Hair follicular keratinocyte (primary cell): ENCODE results near the gene GPR63. TPM values are rescaled to one million over a fixed set of nuclear protein-coding genes. Genes with fewer than 3 reads are reported as not detected.

Experiments
- total RNA-seq: library from RNA; depleted of rRNA; stranded (reverse); fragments of >200 nt; gene quantifications from 2 replicates; pipeline ENCODE4 v1.2.3, GENCODE V29; 2015

Gene GPR63, protein sequence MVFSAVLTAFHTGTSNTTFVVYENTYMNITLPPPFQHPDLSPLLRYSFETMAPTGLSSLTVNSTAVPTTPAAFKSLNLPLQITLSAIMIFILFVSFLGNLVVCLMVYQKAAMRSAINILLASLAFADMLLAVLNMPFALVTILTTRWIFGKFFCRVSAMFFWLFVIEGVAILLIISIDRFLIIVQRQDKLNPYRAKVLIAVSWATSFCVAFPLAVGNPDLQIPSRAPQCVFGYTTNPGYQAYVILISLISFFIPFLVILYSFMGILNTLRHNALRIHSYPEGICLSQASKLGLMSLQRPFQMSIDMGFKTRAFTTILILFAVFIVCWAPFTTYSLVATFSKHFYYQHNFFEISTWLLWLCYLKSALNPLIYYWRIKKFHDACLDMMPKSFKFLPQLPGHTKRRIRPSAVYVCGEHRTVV
- 1.4 and 1.7 TPM in 2 replicates for total RNA-seq

GRCh38 chr6:96837081-96837971, at the start of gene GPR63:
GPR63 (minus strand) TSS chr6:96837477; CDS start chr6:96799731, 37,746 bp downstream.

Other genes with a start within 250 kb of the GPR63 start
- gene NDUFAF4, start 60.4 kb upstream of the GPR63 start, total RNA-seq, result 37.2 and 38.7 TPM in 2 replicates
- gene KLHL32, start 87.3 kb upstream of the GPR63 start, total RNA-seq, result 0.04 TPM in 1 of 2 replicates, not detected in the other